K562 (cell line): ENCODE measurements around the gene KYAT1. TPM values are rescaled to one million over a fixed set of nuclear protein-coding genes. Genes with fewer than 3 reads are reported as not detected.

Experiments used
- ATF1 ChIP-seq, 2 experiments: fragments of 450-650 bp in 1 of 2; IDR thresholded peaks; 2 replicates each; pipeline ENCODE4 v1.6.1; 2016; ENCODE audit warnings: missing compliant biosample characterization in 1 of 2, missing genetic modification characterization in 1 of 2
- CHD1 ChIP-seq: fragments of 200-600 bp; sonication (generic); IDR thresholded peaks from one replicate; pipeline ENCODE4 v1.6.1; 2012; ENCODE audit warnings: mild to moderate bottlenecking, moderate library complexity, low read length, inconsistent platforms
- EZH2 ChIP-seq: IDR thresholded peaks from 2 replicates; pipeline ENCODE4 v1.6.1; 2012; ENCODE audit warnings: low read depth, mild to moderate bottlenecking, inconsistent platforms, low read length, borderline replicate concordance
- HEY1 ChIP-seq: fragments of 250-450 bp; sonication (Bioruptor Pico); IDR thresholded peaks from 2 replicates; pipeline ENCODE4 v1.5.0; 2020; ENCODE audit warnings: mild to moderate bottlenecking, moderate library complexity, borderline replicate concordance
- HSF4 ChIP-seq: fragments of 250-450 bp; sonication (Bioruptor Pico); IDR thresholded peaks from 2 replicates; pipeline ENCODE4 v2.1.2; 2022; ENCODE audit warnings: mild to moderate bottlenecking, moderate library complexity, borderline replicate concordance
- MTA2 ChIP-seq: fragments of 450-650 bp; IDR thresholded peaks from 2 replicates; pipeline ENCODE4 v1.6.1; 2016; ENCODE audit warnings: low read depth
- NELFE ChIP-seq: IDR thresholded peaks from 2 replicates; pipeline ENCODE4 v1.6.1; 2011; ENCODE audit warnings: mild to moderate bottlenecking; ENCODE audit not compliant: insufficient read depth, insufficient read length
- RNF2 ChIP-seq: sonication (generic); IDR thresholded peaks from 2 replicates; pipeline ENCODE4 v1.6.1; 2016
- SAP30 ChIP-seq: fragments of 200-600 bp; sonication (generic); IDR thresholded peaks from 2 replicates; pipeline ENCODE4 v1.6.1; 2012; ENCODE audit warnings: borderline replicate concordance, low read depth, mild to moderate bottlenecking, moderate library complexity, low read length, control low read depth, inconsistent platforms; ENCODE audit not compliant: insufficient read depth, poor library complexity, severe bottlenecking
- STAT5A ChIP-seq: IDR thresholded peaks from 2 replicates; pipeline ENCODE4 v1.6.1; 2012; ENCODE audit warnings: low read length, inconsistent platforms, borderline replicate concordance
- TAF9B ChIP-seq: fragments of 450-650 bp; IDR thresholded peaks from 2 replicates; pipeline ENCODE4 v1.6.1; 2018; ENCODE audit warnings: mild to moderate bottlenecking; ENCODE audit not compliant: partially characterized antibody
- TAL1 ChIP-seq: fragments of 450-650 bp; IDR thresholded peaks from 2 replicates; pipeline ENCODE4 v1.6.1; 2016; ENCODE audit warnings: mild to moderate bottlenecking
- THRAP3 ChIP-seq: fragments of 450-650 bp; IDR thresholded peaks from 2 replicates; pipeline ENCODE4 v1.6.1; 2016; ENCODE audit warnings: mild to moderate bottlenecking, inconsistent platforms, borderline replicate concordance
- U2AF2 ChIP-seq: fragments of 200-400 bp; formaldehyde crosslinking; optimal IDR thresholded peaks from 2 replicates; pipeline ENCODE3; 2017; ENCODE audit warnings: low read depth, mild to moderate bottlenecking, low read length
- ZNF785 ChIP-seq: fragments of 250-450 bp; sonication (Bioruptor Pico); IDR thresholded peaks from 2 replicates; pipeline ENCODE4 v1.4.0; 2020; ENCODE audit warnings: mild to moderate bottlenecking
- polyA plus RNA-seq, 8 experiments: library from polyadenylated mRNA; depleted of rRNA in 4 of 8; stranded (reverse) in 5 of 8; unstranded in 3 of 8; fragments of >200 nt; fragmentation: Nextera tagmentation in 2 of 8; fragmentation: Illumina TruSeq in 1 of 8; extraction: Ambion mirVana in 2 of 8; extraction: Trizol in 1 of 8; gene quantifications; 2 replicates each; pipeline versions ENCODE4 v1.2.1 to v1.2.3, GENCODE V29; 2011 to 2014; ENCODE audit warnings: inconsistent platforms in 1 of 8, missing spikeins in 1 of 8
- total RNA-seq, 7 experiments: library from RNA; depleted of rRNA in 6 of 7; stranded (reverse); fragments of >200 nt in 6 of 7; fragmentation: Illumina TruSeq in 2 of 7; extraction: Trizol in 2 of 7; gene quantifications; 2 replicates each; pipeline versions ENCODE4 v1.2.1 to v1.2.3, GENCODE V29; 2011 to 2021; ENCODE audit warnings: low replicate concordance in 1 of 7
- TF ChIP-seq, protein P1 (sequence below): fragments of 250-450 bp; sonication (Bioruptor Pico); IDR thresholded peaks from 2 replicates; pipeline ENCODE4 v1.8.0; 2022; ENCODE audit warnings: inconsistent platforms
- TF ChIP-seq, protein P2 (sequence below): fragments of 450-650 bp; IDR thresholded peaks from 2 replicates; pipeline ENCODE4 v1.6.1; 2017; ENCODE audit warnings: mild to moderate bottlenecking, moderate library complexity
- TF ChIP-seq, protein P3 (sequence below): sonication (generic); IDR thresholded peaks from 2 replicates; pipeline ENCODE4 v1.6.1; 2016
- TF ChIP-seq, protein P4 (sequence below): IDR thresholded peaks from 2 replicates; pipeline ENCODE4 v1.6.1; 2011; ENCODE audit not compliant: insufficient read length; ENCODE audit errors: extremely low read depth
- TF ChIP-seq, protein P5 (sequence below): fragments of 250-450 bp; sonication (Bioruptor Pico); IDR thresholded peaks from 2 replicates; pipeline ENCODE4 v1.5.0; 2021
- TF ChIP-seq, protein P6 (sequence below): fragments of 450-650 bp; formaldehyde crosslinking; IDR thresholded peaks from 2 replicates; pipeline ENCODE4 v1.4.0; 2020; ENCODE audit warnings: mild to moderate bottlenecking, moderate library complexity

KYAT1 gene
- total and polyA plus RNA-seq, 9 of the 15 experiments (the other 6 are each of a cell fraction or from before 2014, with no cell fraction given) = 6.4 to 16.8 (median 11.1) TPM

DNA sequence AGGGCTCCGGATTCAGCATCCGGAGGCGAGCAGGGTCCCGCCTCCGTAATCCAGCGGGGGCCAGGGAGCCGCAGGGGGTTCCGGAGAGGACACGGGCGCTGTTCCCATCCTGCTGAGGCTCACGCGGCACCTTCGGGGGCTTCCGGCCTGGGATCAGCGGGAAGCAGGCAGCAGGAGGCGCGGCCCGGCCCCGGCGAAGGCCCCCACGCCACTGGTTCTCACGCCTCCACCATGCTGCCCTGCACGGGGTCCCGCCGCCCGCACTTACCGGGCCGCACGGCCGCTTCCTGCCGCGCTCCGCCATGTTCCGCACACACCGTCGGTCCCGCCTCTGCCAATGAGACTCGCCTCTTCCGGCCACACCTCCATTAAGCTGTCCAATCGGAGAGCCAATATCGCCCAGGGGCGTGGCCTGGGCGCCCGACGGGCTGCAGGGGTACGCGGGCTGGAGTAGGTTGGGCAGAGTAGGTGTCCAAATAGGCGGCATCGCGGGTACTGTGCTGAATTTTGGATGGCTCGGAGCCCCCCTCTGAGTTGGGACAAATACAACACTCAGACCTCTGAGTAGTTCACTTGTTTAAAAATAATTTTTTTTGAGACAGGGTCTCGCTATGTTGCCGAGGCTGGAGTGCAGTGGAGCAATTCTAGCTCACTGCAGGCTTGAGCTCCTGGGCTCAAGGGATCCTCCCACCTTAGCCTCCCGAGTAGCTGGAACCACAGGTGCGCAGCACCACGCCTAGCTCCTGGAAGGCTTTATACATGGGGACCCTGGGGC is 52.1 kb downstream of the KYAT1 start, which contains the start of gene SPOUT1 (continued):
- no peak for TF ChIP-seq HSF4 (CRISPR knock-in tag)
- TF ChIP-seq, protein P1, sequence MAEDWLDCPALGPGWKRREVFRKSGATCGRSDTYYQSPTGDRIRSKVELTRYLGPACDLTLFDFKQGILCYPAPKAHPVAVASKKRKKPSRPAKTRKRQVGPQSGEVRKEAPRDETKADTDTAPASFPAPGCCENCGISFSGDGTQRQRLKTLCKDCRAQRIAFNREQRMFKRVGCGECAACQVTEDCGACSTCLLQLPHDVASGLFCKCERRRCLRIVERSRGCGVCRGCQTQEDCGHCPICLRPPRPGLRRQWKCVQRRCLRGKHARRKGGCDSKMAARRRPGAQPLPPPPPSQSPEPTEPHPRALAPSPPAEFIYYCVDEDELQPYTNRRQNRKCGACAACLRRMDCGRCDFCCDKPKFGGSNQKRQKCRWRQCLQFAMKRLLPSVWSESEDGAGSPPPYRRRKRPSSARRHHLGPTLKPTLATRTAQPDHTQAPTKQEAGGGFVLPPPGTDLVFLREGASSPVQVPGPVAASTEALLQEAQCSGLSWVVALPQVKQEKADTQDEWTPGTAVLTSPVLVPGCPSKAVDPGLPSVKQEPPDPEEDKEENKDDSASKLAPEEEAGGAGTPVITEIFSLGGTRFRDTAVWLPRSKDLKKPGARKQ (CRISPR knock-in tag) = no peak
- TF ChIP-seq, protein P2, sequence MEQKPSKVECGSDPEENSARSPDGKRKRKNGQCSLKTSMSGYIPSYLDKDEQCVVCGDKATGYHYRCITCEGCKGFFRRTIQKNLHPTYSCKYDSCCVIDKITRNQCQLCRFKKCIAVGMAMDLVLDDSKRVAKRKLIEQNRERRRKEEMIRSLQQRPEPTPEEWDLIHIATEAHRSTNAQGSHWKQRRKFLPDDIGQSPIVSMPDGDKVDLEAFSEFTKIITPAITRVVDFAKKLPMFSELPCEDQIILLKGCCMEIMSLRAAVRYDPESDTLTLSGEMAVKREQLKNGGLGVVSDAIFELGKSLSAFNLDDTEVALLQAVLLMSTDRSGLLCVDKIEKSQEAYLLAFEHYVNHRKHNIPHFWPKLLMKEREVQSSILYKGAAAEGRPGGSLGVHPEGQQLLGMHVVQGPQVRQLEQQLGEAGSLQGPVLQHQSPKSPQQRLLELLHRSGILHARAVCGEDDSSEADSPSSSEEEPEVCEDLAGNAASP = no peak
- TF ChIP-seq ATF1 (CRISPR knock-in tag; IDR thresholded peaks at IDR 0.05) = no peak
- peak; percentile 78 for TF ChIP-seq ATF1 (tag; IDR thresholded peaks at IDR 0.05)
- TF ChIP-seq STAT5A = no peak
- TF ChIP-seq THRAP3 = no peak
- TF ChIP-seq, protein P3, sequence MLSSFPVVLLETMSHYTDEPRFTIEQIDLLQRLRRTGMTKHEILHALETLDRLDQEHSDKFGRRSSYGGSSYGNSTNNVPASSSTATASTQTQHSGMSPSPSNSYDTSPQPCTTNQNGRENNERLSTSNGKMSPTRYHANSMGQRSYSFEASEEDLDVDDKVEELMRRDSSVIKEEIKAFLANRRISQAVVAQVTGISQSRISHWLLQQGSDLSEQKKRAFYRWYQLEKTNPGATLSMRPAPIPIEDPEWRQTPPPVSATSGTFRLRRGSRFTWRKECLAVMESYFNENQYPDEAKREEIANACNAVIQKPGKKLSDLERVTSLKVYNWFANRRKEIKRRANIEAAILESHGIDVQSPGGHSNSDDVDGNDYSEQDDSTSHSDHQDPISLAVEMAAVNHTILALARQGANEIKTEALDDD = no peak
- TF ChIP-seq SAP30 = peak; percentile 92
- peak; percentile 31 for TF ChIP-seq CHD1
- TF ChIP-seq HEY1 (CRISPR knock-in tag) = no peak
- TF ChIP-seq U2AF2 = no peak
- TF ChIP-seq TAF9B = no peak
- TF ChIP-seq, protein P4, sequence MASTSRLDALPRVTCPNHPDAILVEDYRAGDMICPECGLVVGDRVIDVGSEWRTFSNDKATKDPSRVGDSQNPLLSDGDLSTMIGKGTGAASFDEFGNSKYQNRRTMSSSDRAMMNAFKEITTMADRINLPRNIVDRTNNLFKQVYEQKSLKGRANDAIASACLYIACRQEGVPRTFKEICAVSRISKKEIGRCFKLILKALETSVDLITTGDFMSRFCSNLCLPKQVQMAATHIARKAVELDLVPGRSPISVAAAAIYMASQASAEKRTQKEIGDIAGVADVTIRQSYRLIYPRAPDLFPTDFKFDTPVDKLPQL = no peak
- TF ChIP-seq RNF2 = no peak
- TF ChIP-seq EZH2 = no peak
- TF ChIP-seq, protein P5, sequence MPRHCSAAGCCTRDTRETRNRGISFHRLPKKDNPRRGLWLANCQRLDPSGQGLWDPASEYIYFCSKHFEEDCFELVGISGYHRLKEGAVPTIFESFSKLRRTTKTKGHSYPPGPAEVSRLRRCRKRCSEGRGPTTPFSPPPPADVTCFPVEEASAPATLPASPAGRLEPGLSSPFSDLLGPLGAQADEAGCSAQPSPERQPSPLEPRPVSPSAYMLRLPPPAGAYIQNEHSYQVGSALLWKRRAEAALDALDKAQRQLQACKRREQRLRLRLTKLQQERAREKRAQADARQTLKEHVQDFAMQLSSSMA (CRISPR knock-in tag) = no peak
- no peak for TF ChIP-seq ZNF785
- TF ChIP-seq TAL1 = no peak
- TF ChIP-seq, protein P6, sequence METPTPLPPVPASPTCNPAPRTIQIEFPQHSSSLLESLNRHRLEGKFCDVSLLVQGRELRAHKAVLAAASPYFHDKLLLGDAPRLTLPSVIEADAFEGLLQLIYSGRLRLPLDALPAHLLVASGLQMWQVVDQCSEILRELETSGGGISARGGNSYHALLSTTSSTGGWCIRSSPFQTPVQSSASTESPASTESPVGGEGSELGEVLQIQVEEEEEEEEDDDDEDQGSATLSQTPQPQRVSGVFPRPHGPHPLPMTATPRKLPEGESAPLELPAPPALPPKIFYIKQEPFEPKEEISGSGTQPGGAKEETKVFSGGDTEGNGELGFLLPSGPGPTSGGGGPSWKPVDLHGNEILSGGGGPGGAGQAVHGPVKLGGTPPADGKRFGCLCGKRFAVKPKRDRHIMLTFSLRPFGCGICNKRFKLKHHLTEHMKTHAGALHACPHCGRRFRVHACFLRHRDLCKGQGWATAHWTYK (CRISPR knock-in tag) = no peak
- no peak for TF ChIP-seq MTA2
- no peak for TF ChIP-seq NELFE
